ENCODE measurements around the gene SLC38A10.

SLC38A10 gene

GRCh38 chr17:81200201-81200600, 94.9 kb downstream of the SLC38A10 start:
- DNase-seq: no peak

GRCh38 chr17:81199482-81199830, 95.7 kb downstream of the SLC38A10 start:
- no peak for DNase-seq

- no peak for DNase-seq
Measured at GRCh38 chr17:81198826-81199481, 96.2 kb downstream of the SLC38A10 start.

- DNase-seq: no peak
Measured at GRCh38 chr17:81197831-81198490, 97.1 kb downstream of the SLC38A10 start.

GRCh38 chr17:81197409-81197795, 97.7 kb downstream of the SLC38A10 start:
- DNase-seq: no peak

GRCh38 chr17:81196505-81197408, 98.3 kb downstream of the SLC38A10 start:
- no peak for DNase-seq

GRCh38 chr17:81195941-81196495, 99.1 kb downstream of the SLC38A10 start:
- no peak for DNase-seq
